Islet precursor cell (in vitro differentiated cells): ENCODE data around the gene GSTCD.

Experiments used
- DNase-seq: peaks from one replicate; pipeline ENCODE4 v3.0.0-alpha.2; 2018

The GSTCD gene

DNA sequence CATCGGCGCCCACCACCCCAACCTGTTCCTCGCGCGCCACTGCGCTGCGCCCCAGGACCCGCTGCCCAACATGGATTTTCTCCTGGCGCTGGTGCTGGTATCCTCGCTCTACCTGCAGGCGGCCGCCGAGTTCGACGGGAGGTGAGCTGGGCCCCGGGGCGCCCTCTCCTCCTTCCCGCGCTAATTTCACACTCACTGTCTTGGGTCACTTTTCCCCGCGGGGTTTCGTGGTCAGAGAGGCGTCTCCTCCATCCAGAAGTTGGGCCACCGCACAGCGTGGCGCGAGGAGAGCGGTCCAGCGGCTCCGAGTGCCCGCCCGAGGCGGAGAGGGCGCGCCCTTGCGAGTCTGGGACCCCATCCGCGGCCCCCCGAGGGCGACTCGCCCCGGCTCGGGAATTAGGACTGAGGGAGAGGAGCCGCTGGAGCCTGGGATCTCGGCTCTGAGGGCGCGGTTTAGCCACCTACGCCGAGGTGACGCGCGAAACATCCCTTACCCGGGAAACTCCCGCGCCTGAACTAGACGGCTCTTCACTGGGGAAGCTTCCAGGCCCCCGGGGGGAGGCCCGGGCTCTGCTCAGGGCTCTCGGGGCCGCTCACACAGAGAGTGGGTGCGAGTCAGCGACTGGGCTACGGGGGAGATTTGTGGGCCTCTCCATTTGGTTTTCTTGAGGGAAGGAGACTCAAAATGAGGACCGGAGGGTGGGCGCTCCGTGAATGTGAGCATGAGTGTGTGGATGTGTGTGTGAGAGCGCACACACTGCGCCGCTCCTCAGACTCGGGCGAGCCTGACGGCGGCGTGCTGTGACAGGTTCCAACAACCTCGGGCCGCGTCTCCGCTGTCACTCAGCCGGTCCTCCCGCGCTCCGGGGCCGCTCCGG, 187.2 kb downstream of the GSTCD start:
- peak; percentile 76 for DNase-seq

GRCh38 chr4:105896461-105896942, 187.9 kb downstream of the GSTCD start:
- no peak for DNase-seq
